HG03469 (cell line): ENCODE measurements around the gene GPR84.
"Not testable (repeated sequence)": the region's sequence is repeated elsewhere in the genome, so short reads cannot be mapped to it uniquely, and the experiment has no call there.

ENCODE experiments used
- ATAC-seq: cut with Tn5 transposase; IDR thresholded peaks from one replicate; pipeline ENCODE4 v1.9.1; 2021; ENCODE audit warnings: mild to moderate bottlenecking, moderate library complexity, moderate number of reproducible peaks; ENCODE audit not compliant: unreplicated experiment

Gene GPR84

DNA sequence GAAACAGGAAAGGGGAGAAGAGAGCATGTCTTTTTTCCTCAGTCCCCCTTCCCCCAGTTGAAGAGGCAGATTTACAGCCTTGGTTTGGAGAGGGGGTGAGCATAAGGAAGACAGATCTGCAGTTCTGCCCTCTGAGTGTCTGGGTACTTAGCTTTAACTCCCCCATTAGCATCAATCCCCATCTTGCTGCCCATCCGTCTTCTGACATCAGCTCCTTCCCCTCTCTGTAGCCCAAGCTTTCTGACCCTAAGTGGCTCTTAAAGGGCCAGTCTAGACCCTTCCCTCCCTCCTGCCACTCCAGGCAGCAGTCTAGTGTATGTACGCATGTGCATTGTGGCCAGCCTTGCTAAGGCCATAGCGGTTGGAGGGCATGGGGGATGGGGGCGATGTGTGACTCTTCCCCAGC is 7.3 kb downstream of the GPR84 start:
- no peak for ATAC-seq

DNA sequence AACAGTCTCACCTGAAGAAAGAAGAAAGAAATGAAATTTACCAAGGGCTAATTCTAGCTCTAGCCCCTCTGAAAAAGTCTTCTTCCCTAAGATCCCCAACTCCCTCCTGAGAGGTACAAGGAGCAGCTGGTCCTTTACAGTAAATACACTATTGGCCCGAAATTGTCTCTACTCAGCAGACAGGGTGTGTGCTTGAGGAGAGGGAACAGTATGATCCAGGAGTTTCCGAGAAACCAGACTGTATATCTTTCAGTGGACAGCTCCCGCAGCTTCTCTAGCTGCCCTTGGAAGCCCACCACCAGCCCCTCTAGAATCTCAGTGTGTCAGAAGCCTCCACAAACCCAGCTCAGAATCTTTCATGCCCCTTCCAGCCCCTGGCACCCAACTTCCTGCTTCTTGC is 8.1 kb downstream of the GPR84 start:
- no peak for ATAC-seq

DNA sequence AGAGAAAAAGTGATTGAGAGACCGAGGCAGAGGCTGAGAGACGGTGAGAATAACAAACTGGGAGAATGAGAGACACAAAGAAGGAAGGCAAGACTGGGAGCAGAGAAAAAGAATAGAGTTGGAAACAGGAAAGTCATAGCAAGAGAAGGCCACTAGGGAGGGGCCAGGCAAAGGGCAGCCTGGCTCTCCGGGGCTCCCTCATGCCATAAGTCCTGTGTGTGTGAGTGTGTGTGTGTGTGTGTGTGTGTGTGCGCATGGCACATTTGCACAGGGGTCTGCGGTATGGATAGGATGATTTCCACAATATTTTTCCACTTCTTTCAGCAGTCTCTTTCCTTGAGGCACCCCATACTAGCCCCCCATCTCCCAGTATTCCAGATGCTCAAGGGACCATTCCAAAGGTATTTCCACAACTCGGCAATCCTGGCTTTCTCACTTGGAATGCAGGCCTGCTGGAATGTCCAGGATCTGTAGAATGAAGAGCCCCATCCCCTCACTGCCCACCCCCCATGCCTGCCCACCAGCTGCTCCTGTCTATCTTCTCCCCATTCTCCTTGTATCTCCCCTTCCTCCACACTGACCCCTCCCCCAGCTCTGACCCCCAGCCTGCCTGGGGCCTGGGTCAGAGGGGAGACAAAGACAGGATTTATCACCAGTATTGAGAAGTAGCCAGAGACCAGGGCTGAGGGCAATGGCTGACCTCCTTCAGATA is 9.0 kb downstream of the GPR84 start:
- no peak for ATAC-seq

GRCh38 chr12:54354271-54354670 is 10.0 kb downstream of the GPR84 start:
- ATAC-seq = not testable (repeated sequence)

DNA sequence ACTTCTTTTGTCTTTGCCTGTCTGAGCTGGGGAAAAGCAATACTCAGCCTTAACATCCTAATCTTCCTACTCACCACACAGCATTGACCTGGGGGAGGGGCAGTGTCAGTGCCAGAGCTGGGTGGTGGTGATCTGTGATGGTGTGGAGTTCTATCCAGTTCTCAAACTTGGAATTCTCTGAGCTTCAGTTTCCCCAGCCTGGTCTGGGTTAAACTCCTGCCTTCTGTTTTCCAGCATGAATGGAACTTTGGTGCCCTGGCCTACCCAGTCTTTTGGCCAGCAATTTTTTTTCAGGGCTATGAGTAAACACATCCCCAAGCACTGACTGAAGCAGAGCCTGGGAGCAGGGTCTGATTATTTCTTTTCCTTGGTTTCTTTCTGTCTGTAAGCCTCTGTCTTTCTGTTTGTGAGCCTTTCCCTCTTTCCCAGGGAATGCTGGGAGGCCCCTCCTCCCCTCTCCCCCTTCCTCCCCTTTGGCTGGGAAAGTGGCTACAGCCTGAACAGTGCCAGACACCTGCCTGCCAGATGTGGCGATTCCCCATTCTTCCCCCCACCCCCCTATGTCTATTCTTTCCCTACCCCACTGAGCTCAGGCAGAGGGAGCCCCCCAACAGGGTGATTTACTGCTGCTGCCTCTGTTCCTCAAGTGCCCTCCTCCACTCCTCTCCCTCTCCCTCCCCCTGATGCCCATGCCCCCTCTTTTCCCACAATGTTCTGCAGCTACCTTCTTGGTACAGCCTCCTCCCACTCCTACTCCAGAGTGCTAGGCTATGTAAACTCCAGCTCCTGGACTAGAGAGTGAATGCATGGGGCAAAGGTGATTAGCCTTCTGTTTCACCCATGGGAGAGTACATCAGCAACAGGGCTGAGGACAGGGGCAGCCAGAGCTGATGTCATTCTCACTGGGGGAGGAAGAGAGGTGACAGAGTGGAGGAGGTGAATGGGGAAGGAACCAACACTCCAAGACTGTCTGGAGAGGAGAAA is 11.1 kb downstream of the GPR84 start:
- no peak for ATAC-seq

- ATAC-seq = no peak
Measured at GRCh38 chr12:54352022-54352531, 12.2 kb downstream of the GPR84 start.

DNA sequence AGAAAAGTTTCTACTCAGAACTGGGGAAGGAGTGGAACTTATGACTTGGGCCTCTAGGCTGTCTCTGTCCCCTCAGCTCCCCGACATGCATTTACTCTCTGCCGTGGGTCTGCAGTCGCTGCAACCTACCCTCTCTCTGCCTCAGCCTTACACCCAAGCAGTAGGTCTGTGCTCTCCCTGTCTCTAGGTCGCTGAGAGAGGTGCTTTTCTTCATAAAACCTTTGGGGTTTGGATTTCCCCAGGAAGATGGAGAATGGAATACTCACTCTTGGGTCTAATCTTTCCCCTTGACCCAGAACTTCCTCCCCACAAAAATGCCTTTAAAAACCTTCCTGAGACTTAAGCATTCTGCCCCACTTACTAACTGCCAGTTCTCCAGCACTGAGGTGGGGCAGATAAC is 12.9 kb downstream of the GPR84 start:
- ATAC-seq = no peak

GRCh38 chr12:54350743-54351142 is 13.5 kb downstream of the GPR84 start:
- no peak for ATAC-seq

DNA sequence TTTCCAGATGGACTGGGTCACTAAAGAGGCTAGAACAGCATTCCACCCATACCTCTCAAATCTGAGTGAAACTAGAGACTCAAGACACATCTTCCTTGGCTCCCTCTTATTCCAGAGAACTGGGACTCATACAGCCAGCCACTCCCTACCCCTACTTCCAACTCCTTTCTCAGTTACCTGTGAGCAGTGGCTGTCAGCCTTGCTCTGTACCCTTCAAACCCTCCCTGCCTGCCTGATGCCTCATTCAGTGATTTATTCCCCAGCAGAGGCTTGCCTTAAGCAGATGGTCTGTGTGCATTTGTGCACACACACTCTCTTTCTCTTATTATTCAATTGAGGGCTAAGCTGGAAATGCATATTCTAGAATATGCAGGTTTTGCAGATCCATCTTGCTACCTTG is 14.6 kb downstream of the GPR84 start:
- ATAC-seq = no peak

GRCh38 chr12:54349036-54349435 is 15.2 kb downstream of the GPR84 start:
- no peak for ATAC-seq

DNA sequence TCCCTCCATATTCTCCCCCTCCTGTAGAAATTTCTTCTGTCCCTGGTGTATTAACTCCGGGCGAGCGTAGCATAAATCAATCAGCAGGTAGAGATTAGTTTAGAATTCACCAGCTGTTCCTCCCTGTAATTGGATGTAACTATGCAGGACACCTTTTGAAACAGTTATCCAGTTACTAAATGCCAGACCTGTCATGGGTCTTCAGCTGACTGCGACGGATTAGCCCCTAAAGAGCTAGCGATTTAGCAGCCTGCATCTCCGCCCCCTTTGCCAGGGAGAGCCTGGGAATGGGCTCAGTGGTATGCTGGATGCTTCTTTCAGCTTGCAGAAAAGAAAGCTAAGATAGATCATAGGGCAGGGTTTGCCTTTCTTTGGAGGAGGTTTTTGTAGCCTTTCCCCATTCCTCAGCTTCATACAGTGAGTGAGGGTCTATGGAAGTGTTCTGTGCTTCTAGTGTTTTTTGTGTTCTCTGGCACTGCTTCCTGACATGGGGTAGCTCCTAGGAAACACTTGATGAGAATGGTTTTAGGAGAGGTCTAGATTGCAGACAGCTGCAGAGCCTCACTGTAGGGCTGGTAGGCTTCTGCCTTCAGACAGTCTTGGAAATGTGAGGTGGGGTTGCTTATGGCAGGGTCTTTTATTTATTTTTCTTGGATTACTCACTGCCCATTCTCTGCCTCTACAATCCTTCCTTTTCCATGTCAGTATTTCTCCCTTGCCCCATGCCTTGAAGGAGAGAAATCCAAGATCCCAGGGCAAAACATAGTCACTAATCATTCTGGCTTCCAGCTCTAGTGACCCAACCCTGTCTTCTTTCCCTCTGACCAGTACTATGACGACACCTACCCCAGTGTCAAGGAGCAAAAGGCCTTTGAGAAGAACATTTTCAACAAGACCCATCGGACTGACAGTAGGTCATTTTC is 22.6 kb downstream of the GPR84 start:
- ATAC-seq = no peak

DNA sequence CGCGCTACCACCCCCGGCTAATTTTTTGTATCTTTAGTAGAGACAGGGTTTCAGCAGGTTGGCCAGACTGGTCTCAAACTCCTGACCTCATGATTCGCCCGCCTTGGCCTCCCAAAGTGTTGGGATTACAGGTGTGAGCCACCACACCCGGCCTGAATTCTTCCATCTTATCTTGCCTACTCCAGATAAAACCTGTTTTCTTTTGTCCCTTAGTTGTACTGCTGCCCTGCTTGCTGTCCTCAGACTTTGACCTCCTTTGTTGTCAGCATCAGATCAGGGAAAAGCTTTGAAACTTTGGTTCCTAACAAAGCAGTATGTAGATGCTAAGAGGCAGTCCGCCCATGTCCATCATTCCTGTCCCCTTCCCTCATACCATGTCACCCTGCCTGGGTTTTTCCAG is 23.4 kb downstream of the GPR84 start:
- ATAC-seq = no peak

DNA sequence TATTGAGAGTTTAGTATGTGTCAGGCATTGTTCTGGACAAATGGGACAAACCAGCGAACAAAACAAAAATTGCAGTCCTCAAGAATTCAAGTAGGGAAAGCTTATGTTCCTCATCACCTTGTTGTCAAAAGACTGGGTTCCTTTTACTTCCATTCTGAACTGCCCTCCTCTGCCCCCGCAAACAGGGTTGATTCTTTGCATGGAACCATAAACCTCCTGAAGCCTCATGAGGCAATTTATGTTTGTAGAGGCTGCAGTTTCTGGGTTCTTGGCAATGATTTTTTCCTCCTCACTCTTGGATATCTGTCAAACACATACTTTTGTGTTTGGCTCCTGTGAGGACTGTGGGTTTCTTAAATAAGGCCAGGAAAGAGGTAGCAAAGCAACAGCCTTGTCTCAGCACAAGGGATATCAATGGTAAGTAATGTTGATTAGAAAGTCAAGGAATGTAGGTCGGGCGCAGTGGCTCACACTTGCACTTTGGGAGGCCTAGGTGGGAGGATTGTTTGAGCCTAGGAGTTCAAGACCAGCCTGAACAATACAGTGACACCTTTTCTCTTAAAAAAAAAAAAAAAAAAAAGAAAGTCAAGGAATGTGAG is 25.5 kb downstream of the GPR84 start:
- ATAC-seq = no peak

DNA sequence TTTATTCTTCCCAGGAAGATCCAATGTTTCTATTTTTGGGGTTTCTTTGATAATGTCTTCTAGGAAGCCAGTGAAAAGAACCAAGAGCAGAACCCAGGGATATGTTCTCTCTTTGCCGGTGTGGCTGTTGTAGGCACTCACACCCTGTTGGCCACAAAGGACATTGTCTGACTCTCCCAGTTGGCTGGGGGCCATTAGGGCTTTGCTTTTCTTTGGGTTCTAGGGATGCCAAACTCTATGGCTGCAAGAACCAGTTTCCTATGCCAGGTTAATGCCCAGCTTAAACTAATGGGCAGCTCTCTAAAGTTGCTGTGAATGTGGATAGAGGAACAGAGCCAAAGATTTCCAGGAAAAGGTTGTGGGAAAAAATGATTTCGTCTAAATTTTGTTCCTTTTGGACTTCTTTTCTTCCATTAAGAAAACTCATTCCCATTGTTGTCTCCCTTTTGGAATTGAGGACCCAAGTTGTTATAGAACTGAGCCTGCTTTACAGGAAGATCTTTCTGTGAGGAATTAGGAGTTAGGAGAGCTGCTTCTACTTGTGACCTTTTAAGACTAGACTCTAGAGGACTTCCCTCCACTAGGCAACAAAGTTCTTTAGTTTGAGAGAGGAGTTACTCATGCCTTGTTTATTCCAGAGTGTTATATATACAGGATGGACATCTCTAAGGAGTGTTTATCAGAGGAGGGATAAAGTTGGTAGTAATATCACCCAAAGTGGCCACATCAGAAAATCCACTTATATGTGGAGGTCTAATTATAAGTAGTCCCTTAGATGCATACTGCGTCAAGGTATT is 26.2 kb downstream of the GPR84 start:
- ATAC-seq = no peak

- no peak for ATAC-seq
Measured at GRCh38 chr12:54337280-54337842, 26.9 kb downstream of the GPR84 start.

DNA sequence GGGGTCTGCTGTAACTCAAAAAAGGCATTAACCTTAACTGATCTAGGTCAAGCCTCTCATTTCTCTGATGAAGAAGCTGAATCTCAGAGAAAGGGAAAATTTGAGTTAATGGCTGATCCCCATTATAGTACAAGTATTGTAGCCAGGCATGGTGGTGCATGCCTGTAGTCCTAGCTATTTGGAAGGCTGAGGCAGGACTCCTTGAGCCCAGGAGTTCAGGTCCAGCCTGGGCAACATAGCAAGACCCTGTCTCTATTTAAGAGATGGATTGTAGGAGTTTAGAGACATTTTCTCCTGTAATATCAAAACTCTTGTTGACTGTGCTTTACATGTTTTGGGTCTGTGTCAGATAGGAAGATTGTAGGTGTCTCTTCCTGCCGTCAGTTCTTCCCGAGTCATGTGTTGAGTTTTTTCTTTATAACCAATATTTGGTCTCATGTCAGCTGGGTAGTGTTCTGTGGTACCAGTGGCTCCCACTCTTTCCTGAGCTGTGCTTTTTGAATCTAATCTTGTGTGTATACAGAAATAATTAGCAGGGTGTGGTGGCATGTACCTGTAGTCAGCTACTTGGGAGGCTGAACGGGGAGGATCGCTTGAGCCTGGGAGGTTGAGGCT is 30.8 kb downstream of the GPR84 start:
- ATAC-seq = no peak

GRCh38 chr12:54331461-54331860 is 32.8 kb downstream of the GPR84 start:
- ATAC-seq = no peak

GRCh38 chr12:54330442-54330841 is 33.8 kb downstream of the GPR84 start:
- no peak for ATAC-seq

GRCh38 chr12:54329759-54330158 is 34.5 kb downstream of the GPR84 start:
- ATAC-seq = no peak
